Activated T-cell treated with anti-CD3 and anti-CD28 coated beads, Interleukin-2, amount 50 U/mL, for 48 hours (primary cell): ENCODE results near the gene APOB.

Source experiments
- DNase-seq, 2 experiments: peaks; one replicate each; pipeline ENCODE4 v3.0.0-alpha.2; 2020

APOB gene

GRCh38 chr2:21047141-21048009 is 3.5 kb upstream of the APOB start:
- no peak for DNase-seq

DNA sequence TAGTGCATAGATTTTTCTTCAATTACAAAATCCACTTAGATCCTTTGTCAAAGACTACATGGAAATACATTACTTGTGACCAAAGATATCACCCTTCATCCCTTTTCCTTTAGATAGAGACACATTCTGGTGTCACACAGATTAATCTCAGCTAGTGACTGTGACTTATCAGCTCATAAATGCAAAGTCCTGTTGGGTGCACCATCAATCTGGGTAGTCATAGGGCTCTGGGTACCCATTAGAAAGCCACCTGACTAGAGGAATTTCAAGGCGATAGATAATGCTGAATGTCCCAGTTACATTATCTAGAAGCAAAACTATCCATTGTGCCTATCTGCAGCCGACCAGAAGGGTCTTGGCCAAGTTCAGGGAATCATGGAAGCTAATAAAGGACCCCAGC is 2.6 kb upstream of the APOB start:
- DNase-seq = no peak

GRCh38 chr2:21044694-21045371 is 960 bp upstream of the APOB start:
- DNase-seq = no peak

GRCh38 chr2:21042958-21043743 is 722 bp downstream of the APOB start:
- DNase-seq = peak; percentile 58 to 71

- DNase-seq = no peak
Observed at GRCh38 chr2:21042708-21042957, 1.2 kb downstream of the APOB start.

GRCh38 chr2:21041943-21042707 is 1.7 kb downstream of the APOB start:
- DNase-seq = no peak

DNA sequence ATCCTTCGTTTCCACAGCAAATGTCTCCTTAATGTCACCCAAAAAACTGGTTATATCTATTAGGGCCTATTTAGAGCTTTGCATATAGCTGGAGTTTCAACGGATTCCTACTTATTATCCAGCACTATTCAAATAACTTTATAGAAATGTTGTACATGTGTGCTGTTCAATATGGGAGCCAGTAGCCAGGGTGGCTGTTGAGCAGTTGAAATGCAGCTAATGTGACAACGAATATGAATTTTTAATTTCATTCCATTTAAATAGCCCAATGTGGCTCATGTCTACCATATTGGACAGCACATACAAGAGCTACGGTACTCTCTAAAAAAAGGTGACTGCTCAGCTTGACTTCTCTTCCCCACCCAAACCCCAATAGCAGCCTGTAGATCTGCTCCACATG is 2.4 kb downstream of the APOB start:
- DNase-seq = no peak

DNA sequence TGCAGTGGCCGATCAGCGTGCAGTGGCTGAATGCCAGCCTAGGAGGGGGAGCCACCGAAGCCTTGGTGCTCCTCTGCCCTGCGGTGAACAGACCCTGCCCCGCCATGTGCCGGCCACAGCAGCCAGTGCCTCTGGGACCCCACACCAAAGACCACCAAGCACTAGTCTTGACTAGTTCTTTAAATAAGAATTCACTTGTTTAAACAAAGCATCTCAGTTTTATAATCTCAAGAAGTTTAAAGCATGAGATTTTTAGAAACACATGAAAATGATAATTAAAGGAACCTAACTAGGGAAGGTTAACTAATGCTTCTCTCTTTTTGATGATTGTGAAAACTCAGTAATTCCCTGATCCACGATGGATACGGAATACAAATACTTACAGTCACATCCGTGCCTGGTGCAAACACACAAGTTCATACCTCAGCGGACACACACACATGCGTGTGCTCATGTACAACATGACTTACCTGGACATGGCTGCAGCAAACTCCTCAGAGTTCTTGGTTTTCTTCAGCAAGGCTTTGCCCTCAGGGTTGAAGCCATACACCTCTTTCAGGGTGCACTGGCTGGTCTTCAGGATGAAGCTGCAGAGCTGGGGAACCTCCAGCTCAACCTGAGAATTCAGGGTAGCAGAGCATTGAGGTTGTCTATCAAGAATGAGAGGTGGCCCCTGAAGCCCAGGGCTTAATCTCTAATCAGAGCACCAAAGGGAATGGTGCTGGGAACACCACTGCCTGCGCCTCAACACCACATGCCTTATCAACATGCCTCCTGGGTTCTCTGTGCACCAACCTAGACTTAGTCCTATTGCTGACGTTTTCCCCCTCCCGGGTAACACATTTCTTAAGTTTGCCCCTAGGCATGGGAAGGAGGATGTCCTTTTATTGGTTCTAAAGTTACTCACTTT is 3.1 kb downstream of the APOB start:
- no peak for DNase-seq

- DNase-seq = no peak
Observed at GRCh38 chr2:21039979-21040467, 3.9 kb downstream of the APOB start.

- DNase-seq = no peak
Observed at GRCh38 chr2:21039080-21039556, 4.8 kb downstream of the APOB start.

DNA sequence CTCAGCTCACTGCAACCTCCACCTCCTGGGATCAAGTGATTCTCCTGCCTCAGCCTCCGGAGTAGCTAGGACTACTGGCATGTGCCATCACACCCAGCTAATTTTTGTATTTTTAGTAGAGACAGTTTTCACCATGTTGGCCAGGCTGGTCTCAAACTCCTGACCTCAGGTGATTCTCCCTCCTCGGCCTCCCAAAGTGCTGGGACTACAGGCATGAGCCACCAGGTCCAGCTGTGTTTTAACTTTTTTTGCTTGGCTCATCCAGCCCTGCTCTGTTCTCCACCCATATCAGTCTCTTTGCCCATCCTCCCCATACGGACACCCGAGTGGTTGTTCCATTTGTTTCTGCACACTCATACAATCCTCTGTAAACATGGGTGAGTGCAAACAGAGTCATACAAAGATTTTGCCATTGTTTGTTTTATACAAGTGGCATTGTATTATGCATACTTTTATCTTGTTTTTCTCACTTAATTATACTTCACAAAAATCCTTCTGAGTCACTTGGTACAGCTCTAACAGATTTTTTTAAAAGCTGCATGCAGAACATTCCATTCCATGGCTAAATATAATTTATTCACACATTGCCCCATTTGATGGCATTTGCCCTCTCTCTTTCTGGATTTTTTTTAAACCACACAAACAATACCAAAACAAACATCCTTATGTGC is 5.3 kb downstream of the APOB start:
- no peak for DNase-seq

DNA sequence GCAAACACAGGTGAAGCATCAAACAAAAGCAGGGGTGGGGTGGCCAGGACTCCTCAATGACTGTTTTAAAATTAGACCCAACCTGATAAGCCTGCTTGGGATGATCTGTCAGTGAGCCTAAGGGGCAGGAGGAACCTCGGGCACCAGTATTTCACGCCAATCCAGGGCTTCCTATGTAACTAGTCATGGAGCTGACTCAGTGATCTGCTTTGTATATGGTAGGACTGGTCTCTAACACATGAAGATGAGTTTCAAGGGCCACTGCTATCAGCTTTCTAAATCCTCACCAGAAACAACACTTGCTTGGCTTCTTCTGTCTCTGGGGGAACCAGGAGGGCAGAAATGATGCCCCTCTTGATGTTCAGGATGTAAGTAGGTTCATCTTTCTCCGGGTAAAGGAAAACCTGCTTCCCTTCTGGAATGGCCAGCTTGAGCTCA is 6.2 kb downstream of the APOB start:
- DNase-seq = no peak

GRCh38 chr2:21036708-21037670 is 6.9 kb downstream of the APOB start:
- DNase-seq = no peak

DNA sequence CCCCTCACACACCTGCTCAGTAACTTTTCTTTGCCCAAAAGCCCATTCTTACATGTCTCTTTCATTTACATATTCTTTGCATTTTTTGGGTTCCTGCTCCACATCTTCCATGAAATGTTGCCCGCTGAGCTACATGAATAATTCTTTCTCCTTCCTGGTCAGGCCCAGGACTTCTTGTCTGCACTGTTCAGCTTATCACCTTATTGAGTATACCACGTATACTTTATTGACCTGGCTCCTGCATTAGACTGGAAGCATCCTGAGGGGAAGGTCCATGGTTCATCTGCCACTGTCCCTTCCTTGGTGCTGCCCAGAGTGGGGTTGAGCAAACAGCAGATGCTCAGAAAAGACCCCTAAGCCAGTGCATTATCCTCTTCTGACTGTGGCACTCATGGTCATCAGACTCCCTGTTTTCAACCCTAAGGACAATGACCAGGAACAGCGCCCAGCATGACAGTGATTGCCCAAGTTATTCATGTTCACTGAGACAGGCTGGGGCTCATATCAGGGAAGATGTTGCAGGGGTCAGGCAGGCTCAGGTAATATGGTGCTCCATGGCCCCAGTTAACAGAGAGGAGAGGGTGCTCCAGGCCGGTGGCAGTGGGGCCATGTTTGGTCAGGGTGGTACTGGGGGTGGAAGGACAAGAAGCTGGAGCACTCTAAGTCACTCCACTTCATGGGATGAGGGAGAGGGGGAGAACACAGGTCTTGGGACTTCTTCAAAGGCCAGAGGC is 7.7 kb downstream of the APOB start:
- no peak for DNase-seq

DNA sequence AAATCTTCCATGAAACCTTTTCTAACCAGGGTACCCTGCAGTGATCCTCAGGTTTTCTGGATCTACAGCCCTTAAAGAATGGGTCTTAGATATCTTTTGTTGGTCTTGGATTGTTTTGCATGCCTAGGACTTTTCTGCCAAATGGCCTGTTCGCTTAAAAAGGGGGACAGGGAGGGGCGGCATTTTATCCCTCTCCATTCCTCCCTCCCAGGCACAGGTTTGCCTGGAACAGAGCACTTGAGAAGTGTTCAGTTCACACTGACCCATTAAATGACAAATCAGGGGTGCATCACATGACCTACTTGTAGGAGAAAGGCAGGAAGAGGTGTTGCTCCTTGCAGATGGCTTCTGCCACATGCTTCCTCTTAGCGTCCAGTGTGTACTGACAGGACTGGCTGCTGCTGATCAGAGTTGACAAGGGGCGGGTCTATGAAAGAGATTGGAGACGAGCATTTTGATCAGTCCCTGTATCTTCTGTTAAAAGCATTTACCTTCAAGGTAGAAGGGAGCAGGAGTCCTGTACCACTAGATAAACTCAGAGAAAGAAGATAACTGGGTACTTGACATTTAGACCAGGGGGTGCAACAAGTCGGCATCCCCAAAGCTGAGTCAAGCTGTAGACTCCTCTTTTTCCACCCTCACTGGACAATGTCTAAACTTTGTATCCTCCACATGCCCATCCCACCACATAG is 8.4 kb downstream of the APOB start:
- DNase-seq = no peak

- DNase-seq = no peak
Observed at GRCh38 chr2:21034972-21035279, 8.9 kb downstream of the APOB start.

DNA sequence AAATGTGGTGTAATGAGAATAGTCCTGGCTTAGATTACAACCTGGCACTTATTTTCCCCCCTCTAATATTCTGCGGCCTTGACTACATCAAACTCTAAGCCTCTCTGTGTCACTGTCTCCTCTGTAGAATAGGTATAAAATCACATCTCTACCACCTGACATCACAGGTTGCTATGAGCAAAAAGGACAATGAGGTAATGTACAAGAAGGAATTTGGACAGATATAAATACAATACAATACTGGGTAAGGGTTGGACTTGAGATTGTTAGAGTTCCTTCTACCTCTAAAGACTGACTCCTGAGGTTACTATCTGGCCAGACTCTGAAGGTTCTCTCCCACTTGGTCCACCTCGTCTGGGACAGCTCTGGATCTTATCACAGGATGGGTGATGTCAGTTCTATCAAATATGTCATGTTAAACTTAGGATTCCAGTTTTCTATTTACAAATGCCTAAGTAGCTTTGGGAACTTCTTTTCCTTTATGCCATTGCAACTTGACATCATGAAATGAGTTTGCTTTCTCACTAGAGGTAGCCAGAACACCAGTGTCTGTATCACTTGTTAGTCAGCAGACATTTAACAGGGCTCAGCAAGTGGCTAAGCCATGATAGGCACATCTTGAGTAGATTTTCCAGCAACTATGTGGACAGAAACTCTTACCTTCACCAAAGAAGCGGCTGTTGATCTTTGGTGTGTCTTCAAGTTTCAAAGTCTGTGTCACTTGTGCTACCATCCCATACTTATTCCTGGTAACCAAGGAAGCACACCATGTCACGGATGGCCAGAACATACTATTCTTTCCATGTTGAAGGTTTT is 9.5 kb downstream of the APOB start:
- DNase-seq = no peak
